ENCODE data around the gene CCBE1.

Gene CCBE1

GRCh38 chr18:59621027-59621426 is 76.2 kb downstream of the CCBE1 start:
- no peak for DNase-seq
- TF ChIP-seq CTCF (IDR thresholded peaks at IDR 0.05; ENCODE audit: low read depth, low read length), result no peak
- H3K27me3 ChIP-seq, result no peaks in the 10 kb centered on the region

GRCh38 chr18:59620381-59620780 is 76.8 kb downstream of the CCBE1 start:
- no peak for DNase-seq
- H3K4me3 ChIP-seq (ENCODE audit: low read depth, low read length), result no peak overlapping the region
- H3K9me3 ChIP-seq, result no peaks in the 10 kb centered on the region
- no peaks in the 10 kb centered on the region for H3K36me3 ChIP-seq
- TF ChIP-seq CTCF (IDR thresholded peaks at IDR 0.05; ENCODE audit: low read depth, low read length), result no peak
- H3K4me1 ChIP-seq, result peaks cover 3% of the 10 kb centered on the region; the same call in 1 of the 2 replicates
- no peaks in the 10 kb centered on the region for H3K27me3 ChIP-seq

More at GRCh38 chr18:59621027-59621426, 76.2 kb downstream of the CCBE1 start:
- Histone ChIP-seq H3K9me3 (no peaks in the 10 kb centered on the region), H3K4me3 (ENCODE audit: low read depth, low read length) (no peak overlapping the region), H3K4me1 (peaks cover 3% of the 10 kb centered on the region; the same call in 1 of the 2 replicates), H3K36me3 (no peaks in the 10 kb centered on the region)

GRCh38 chr18:59619816-59620215 is 77.4 kb downstream of the CCBE1 start:
- H3K36me3 ChIP-seq, result no peaks in the 10 kb centered on the region
- no peaks in the 10 kb centered on the region for H3K9me3 ChIP-seq
- no peak for TF ChIP-seq CTCF (IDR thresholded peaks at IDR 0.05; ENCODE audit: low read depth, low read length)
- DNase-seq, result no peak
- H3K4me1 ChIP-seq, result peaks cover 3% of the 10 kb centered on the region; the same call in 1 of the 2 replicates
- no peak overlapping the region for H3K4me3 ChIP-seq (ENCODE audit: low read depth, low read length)
- no peaks in the 10 kb centered on the region for H3K27me3 ChIP-seq

- Histone ChIP-seq H3K27me3 (no peaks in the 10 kb centered on the region), H3K36me3 (no peaks in the 10 kb centered on the region), H3K4me3 (ENCODE audit: low read depth, low read length) (no peak overlapping the region; the same call in 1 of the 2 replicates), H3K4me1 (peaks cover 3% of the 10 kb centered on the region; the same call in 1 of the 2 replicates), H3K9me3 (no peaks in the 10 kb centered on the region)
- TF ChIP-seq CTCF (IDR thresholded peaks at IDR 0.05; ENCODE audit: low read depth, low read length), result no peak
- peak; percentile 43 for DNase-seq
These were observed 79.7 kb downstream of the CCBE1 start for GRCh38 chr18:59617468-59617932.

- Histone ChIP-seq H3K9me3 (no peaks in the 10 kb centered on the region), H3K4me1 (peaks cover 3% of the 10 kb centered on the region; the same call in 1 of the 2 replicates), H3K27me3 (no peaks in the 10 kb centered on the region), H3K36me3 (no peaks in the 10 kb centered on the region), H3K4me3 (ENCODE audit: low read depth, low read length) (no peak overlapping the region)
- no peak for TF ChIP-seq CTCF (IDR thresholded peaks at IDR 0.05; ENCODE audit: low read depth, low read length)
- no peak for DNase-seq
These were observed 80.7 kb downstream of the CCBE1 start for GRCh38 chr18:59616501-59616900.

- DNase-seq, result no peak
- Histone ChIP-seq H3K27me3 (no peaks in the 10 kb centered on the region), H3K36me3 (no peaks in the 10 kb centered on the region), H3K9me3 (no peaks in the 10 kb centered on the region), H3K4me1 (peaks cover 3% of the 10 kb centered on the region; the same call in 1 of the 2 replicates), H3K4me3 (ENCODE audit: low read depth, low read length) (no peak overlapping the region)
- TF ChIP-seq CTCF (IDR thresholded peaks at IDR 0.05; ENCODE audit: low read depth, low read length), result no peak
These were observed 83.3 kb downstream of the CCBE1 start for GRCh38 chr18:59613903-59614302.
